IMR-90 (cell line): Measurements from ENCODE around the gene EXOC4. TPM values are rescaled to one million over a fixed set of nuclear protein-coding genes. Genes with fewer than 3 reads are reported as not detected.

Source experiments
- ATAC-seq: fragments of 200-7000 bp; cut with Tn5 transposase; 2 replicates; pipeline ENCODE4 v1.9.1; 2020; ENCODE audit warnings: low read depth, mild to moderate bottlenecking, moderate library complexity
- BruUV-seq: library from RNA; stranded (reverse); fragments of 400-500 nt; replicated peaks from 2 replicates; lab custom pipeline; 2021; lab: Mats Ljungman, UMichigan
- CTCF ChIA-PET: fragments of 300-600 bp; formaldehyde crosslinking; extraction: SDS; loops from one replicate; lab custom pipeline; 2021; ENCODE audit warnings: antibody characterized with exemption; lab: Yijun Ruan, JAX
- POLR2A ChIA-PET: fragments of 300-600 bp; sonication (Branson Sonifier 250); formaldehyde crosslinking; loops from one replicate; lab custom pipeline; 2022; ENCODE audit warnings: antibody characterized with exemption; ENCODE audit not compliant: unreplicated experiment; lab: Charles Lee
- DNase-seq: peaks from one replicate; pipeline ENCODE4 v3.0.0; 2013
- H2AFZ ChIP-seq: replicated peaks from 2 replicates; pipeline ENCODE3; 2013; ENCODE audit warnings: low read length, mild to moderate bottlenecking; ENCODE audit not compliant: poor library complexity
- H2AK5ac ChIP-seq: 2 replicates; pipeline ENCODE4 v1.6.1; 2013; ENCODE audit warnings: low read depth, low read length, inconsistent platforms
- H2AK9ac ChIP-seq: replicated peaks from 2 replicates; pipeline ENCODE3; 2013; ENCODE audit warnings: mild to moderate bottlenecking, low read depth, low read length, moderate library complexity; ENCODE audit not compliant: poor library complexity
- H2BK120ac ChIP-seq: 2 replicates; pipeline ENCODE4 v1.6.1; 2013; ENCODE audit warnings: low read depth, low read length, inconsistent platforms
- H2BK15ac ChIP-seq: 3 replicates; pipeline ENCODE4 v1.6.1; 2013; ENCODE audit warnings: low read depth, low read length, inconsistent platforms
- H2BK20ac ChIP-seq: 2 replicates; pipeline ENCODE4 v1.6.1; 2013; ENCODE audit warnings: low read depth, mild to moderate bottlenecking, inconsistent platforms, low read length, moderate library complexity
- H2BK5ac ChIP-seq: 2 replicates; pipeline ENCODE4 v1.6.1; 2013; ENCODE audit warnings: mild to moderate bottlenecking, low read depth, low read length, inconsistent platforms; ENCODE audit not compliant: poor library complexity, severe bottlenecking
- H3K14ac ChIP-seq: replicated peaks from 2 replicates; pipeline ENCODE4 v1.6.1; 2013; ENCODE audit warnings: low read depth, low read length, inconsistent platforms
- H3K18ac ChIP-seq: 2 replicates; pipeline ENCODE4 v1.6.1; 2013; ENCODE audit warnings: low read depth, low read length, control low read depth
- H3K23ac ChIP-seq: 2 replicates; pipeline ENCODE4 v1.6.1; 2013; ENCODE audit warnings: low read depth, low read length, inconsistent platforms
- H3K27ac ChIP-seq: 2 replicates; pipeline ENCODE4 v1.5.1; 2013; ENCODE audit warnings: mild to moderate bottlenecking, control low read depth, low read length; ENCODE audit not compliant: insufficient read depth
- H3K27me3 ChIP-seq: 2 replicates; pipeline ENCODE4 v1.6.1; 2013; ENCODE audit warnings: low read length; ENCODE audit not compliant: control insufficient read depth, insufficient read depth
- H3K36me3 ChIP-seq: 2 replicates; pipeline ENCODE4 v1.6.1; 2013; ENCODE audit warnings: low read length, mixed read lengths; ENCODE audit not compliant: control insufficient read depth, insufficient read depth
- H3K4ac ChIP-seq: 2 replicates; pipeline ENCODE4 v1.6.1; 2013; ENCODE audit warnings: low read depth, low read length, inconsistent platforms
- H3K4me1 ChIP-seq: 2 replicates; pipeline ENCODE4 v1.6.1; 2013; ENCODE audit warnings: low read length, mixed read lengths; ENCODE audit not compliant: control insufficient read depth, insufficient read depth
- H3K4me2 ChIP-seq: 2 replicates; pipeline ENCODE4 v1.6.1; 2013; ENCODE audit warnings: low read depth, mild to moderate bottlenecking, control low read depth, low read length, moderate library complexity
- H3K4me3 ChIP-seq: 2 replicates; pipeline ENCODE4 v1.5.1; 2013; ENCODE audit warnings: low read depth, mild to moderate bottlenecking, control low read depth, low read length, moderate library complexity; ENCODE audit not compliant: insufficient read depth
- H3K56ac ChIP-seq: 2 replicates; pipeline ENCODE4 v1.6.1; 2013; ENCODE audit warnings: low read length, inconsistent platforms; ENCODE audit not compliant: insufficient read depth; ENCODE audit errors: extremely low read depth
- H3K79me1 ChIP-seq, 2 experiments: 2 replicates each; pipeline ENCODE4 v1.6.1; 2013; ENCODE audit warnings: low read length in 2 of 2, inconsistent platforms in 1 of 2, low read depth in 1 of 2
- H3K9ac ChIP-seq: 2 replicates; pipeline ENCODE4 v1.6.1; 2013; ENCODE audit warnings: low read depth, low read length, control low read depth
- H3K9me1 ChIP-seq: 2 replicates; pipeline ENCODE4 v1.6.1; 2013; ENCODE audit warnings: low read length, inconsistent platforms; ENCODE audit not compliant: insufficient read depth
- H3K9me3 ChIP-seq: 2 replicates; pipeline ENCODE4 v1.6.1; 2013; ENCODE audit warnings: low read length; ENCODE audit not compliant: control insufficient read depth, insufficient read depth
- H4K20me1 ChIP-seq: 2 replicates; pipeline ENCODE4 v1.6.1; 2013; ENCODE audit warnings: low read length, inconsistent platforms; ENCODE audit not compliant: insufficient read depth
- H4K5ac ChIP-seq: 2 replicates; pipeline ENCODE4 v1.6.1; 2013; ENCODE audit warnings: mild to moderate bottlenecking, low read depth, low read length, control low read depth
- H4K8ac ChIP-seq, 2 experiments: 2 replicates each; pipeline ENCODE4 v1.6.1; 2013; ENCODE audit warnings: low read depth in 2 of 2, low read length in 2 of 2, control low read depth in 1 of 2, inconsistent platforms in 1 of 2
- H4K91ac ChIP-seq: 2 replicates; pipeline ENCODE4 v1.6.1; 2013; ENCODE audit warnings: low read depth, low read length, inconsistent platforms; ENCODE audit not compliant: insufficient read depth
- CEBPB ChIP-seq: IDR thresholded peaks from 2 replicates; pipeline ENCODE4 v1.6.1; 2012; ENCODE audit warnings: low read depth, low read length, improper control_type of control experiment
- MAZ ChIP-seq: IDR thresholded peaks from 2 replicates; pipeline ENCODE4 v1.6.1; 2012; ENCODE audit warnings: low read depth, mild to moderate bottlenecking, low read length, improper control_type of control experiment, moderate library complexity, borderline replicate concordance
- WGBS, 2 experiments: methylation state at CpG; one replicate each; pipeline versions ENCODE4 v1.1.5 to v1.1.7; 2013; ENCODE audit warnings: missing lambda C conversion rate in 2 of 2; ENCODE audit not compliant: insufficient read length in 1 of 2; ENCODE audit errors: extremely low coverage in 2 of 2; 5-methylcytosine and 5-hydroxymethylcytosine counted together
- dilution Hi-C: fragments of 300-500 bp; cut with HindIII; formaldehyde crosslinking; loops from one replicate; pipeline ENCODE4 v1.14.3; 2018; ENCODE audit warnings: low sequenced_read_pairs; ENCODE audit not compliant: unreplicated experiment
- in situ Hi-C: fragments of 300-500 bp; cut with MboI; formaldehyde crosslinking; loops from 3 replicates; pipeline ENCODE4 v1.14.3; 2019; ENCODE audit warnings: low sequenced_read_pairs, inconsistent platforms, mixed read lengths
- intact Hi-C: fragments of 100-400 bp; cut with micrococcal nuclease; formaldehyde crosslinking; loops from 2 replicates; pipeline ENCODE4 v1.10.0; 2022
- polyA plus RNA-seq, 3 experiments: library from polyadenylated mRNA; depleted of rRNA; stranded (reverse); fragments of >200 nt; gene quantifications; 2 replicates each; pipeline ENCODE4 v1.2.3, GENCODE V29; 2012; ENCODE audit warnings: low replicate concordance in 1 of 3
- total RNA-seq: library from RNA; depleted of rRNA; stranded (reverse); fragments of >200 nt; gene quantifications from 2 replicates; pipeline ENCODE4 v1.2.3, GENCODE V29; 2012

The EXOC4 gene
- total and polyA plus RNA-seq, 2 of the 4 experiments (the other 2 are of a cell fraction): 25.4 to 94.6 TPM

- Histone ChIP-seq H2AK9ac (no peak overlapping the region), H3K9ac (no peak overlapping the region), H3K36me3 (no peaks in the 10 kb centered on the region), H3K18ac (no peak overlapping the region), H3K79me1 (no peaks in the 10 kb centered on the region), H2BK15ac (no peak overlapping the region), H3K27me3 (no peaks in the 10 kb centered on the region), H3K56ac (no peak overlapping the region), H3K4me3 (no peak overlapping the region), H4K5ac (no peak overlapping the region), H3K23ac (no peak overlapping the region), H4K20me1 (no peaks in the 10 kb centered on the region), H3K4me1 (no peaks in the 10 kb centered on the region), H4K8ac (no peak overlapping the region), H2AK5ac (no peak overlapping the region), H4K91ac (no peak overlapping the region), H3K27ac (no peak overlapping the region), H3K9me3 (no peaks in the 10 kb centered on the region), H3K14ac (no peak overlapping the region), H2BK5ac (no peak overlapping the region), H3K9me1 (no peaks in the 10 kb centered on the region), H3K4me2 (no peak overlapping the region), H3K4ac (no peak overlapping the region), H2BK20ac (no peak overlapping the region), H2BK120ac (no peak overlapping the region), H2AFZ (no peak overlapping the region)
- no TSS peak for BruUV-seq
- POLR2A ChIA-PET: no interaction called here
- TF ChIP-seq CEBPB (no peak), MAZ (no peak)
- DNase-seq: no peak
- ATAC-seq: no peak
- intact Hi-C loops (no loop called here), in situ Hi-C loops (no loop called here), dilution Hi-C loops (no loop called here)
- 60% methylated on average over 1 of the region's 4 CpGs; no CpG with 5 or more reads in 1 of the 2 experiments for WGBS, 2 experiments
- CTCF ChIA-PET: no interaction called here
Observed at GRCh38 chr7:133547981-133548380, 295.1 kb downstream of the EXOC4 start.
